ENCODE data around the gene PEX11G. TPM values are rescaled to one million over a fixed set of nuclear protein-coding genes. Genes with fewer than 3 reads are reported as not detected.

PEX11G gene
- total RNA-seq, 1 experiment from 2014 or later = 2.8 TPM

DNA sequence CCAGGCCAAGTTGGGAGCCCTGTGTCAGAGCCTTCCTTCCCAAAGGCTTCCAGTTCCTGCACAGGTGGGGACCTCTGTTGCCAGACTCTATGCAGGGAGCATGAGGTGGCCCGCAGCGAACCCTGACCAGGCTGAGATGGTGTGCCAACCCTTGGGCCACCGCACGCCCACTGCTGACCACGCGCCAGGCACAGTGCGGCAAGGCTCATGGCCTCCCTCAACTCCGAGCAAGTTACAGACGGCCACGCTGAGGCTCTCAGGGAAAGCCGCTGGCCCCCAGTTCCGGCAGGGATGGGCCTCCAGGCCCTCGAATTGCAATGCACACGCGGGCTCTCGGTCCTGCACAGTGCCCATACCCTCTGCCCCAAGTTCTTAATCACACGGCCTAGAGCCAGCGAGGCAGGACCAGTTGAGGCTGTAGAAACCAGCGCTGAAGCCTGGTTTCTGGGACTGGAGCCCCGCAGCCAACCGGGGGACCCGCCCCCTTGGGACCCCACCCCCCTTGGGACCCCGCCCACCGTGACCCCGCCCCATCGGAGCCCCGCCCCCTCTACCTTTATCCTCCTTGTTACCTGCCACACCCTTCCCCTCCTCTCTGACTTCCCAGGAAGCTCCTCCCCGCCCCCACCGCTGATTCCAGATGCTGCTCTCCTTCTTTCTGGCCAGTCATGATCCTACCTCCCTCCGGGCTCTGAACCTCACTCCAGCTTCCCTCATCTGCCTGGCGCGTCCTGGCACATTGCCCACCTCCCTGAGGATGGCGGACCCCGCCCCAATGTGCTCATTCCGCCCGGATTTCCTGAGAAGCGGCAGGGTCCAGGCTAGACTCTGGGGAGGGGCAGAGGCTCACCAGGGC lies 6.0 kb downstream of the PEX11G start:
- no peak overlapping the region for H3K27ac ChIP-seq (ENCODE audit: insufficient read length, low read depth, low read length)

More for the DNA sequence above, 6.0 kb downstream of the PEX11G start:
- H4K5ac ChIP-seq (ENCODE audit: insufficient read length, low read depth, low read length) = no peak overlapping the region
- H2BK20ac ChIP-seq (ENCODE audit: low read depth, low read length, poor library complexity, severe bottlenecking) = no peak overlapping the region
- H3K4ac ChIP-seq (ENCODE audit: low read depth, low read length) = no peak overlapping the region
- peak overlapping the region; percentile 85 for H3K14ac ChIP-seq (ENCODE audit: insufficient read depth, low read length)
- Mint-ChIP-seq H3K9me3 (no peaks in the 10 kb centered on the region), H3K27me3 (ENCODE audit: low read depth) (no peaks in the 10 kb centered on the region), H3K27ac (peak overlapping the region; percentile 94 to 97 (median 94); a peak in 6 of 7 replicates), H3K36me3 (ENCODE audit: insufficient read depth in 1 of 3, low read depth in 3 of 3) (no peaks in the 10 kb centered on the region), H3K4me3 (peak overlapping the region; percentile 63 to 77), H3K4me1 (peaks cover 14 to 24% of the 10 kb centered on the region in 2 experiments)
- no peak overlapping the region for H4K8ac ChIP-seq (replicated peaks; ENCODE audit: insufficient read length, low read depth, low read length)
- peak overlapping the region; percentile 9 for H3K9ac ChIP-seq (ENCODE audit: extremely low read depth, insufficient read length, low read length)
- peak overlapping the region; percentile 58 for H3K4me2 ChIP-seq (ENCODE audit: insufficient read depth, insufficient read length, low read length)
- H4K91ac ChIP-seq (ENCODE audit: insufficient read length, low read depth, low read length) = no peak overlapping the region
- no peaks in the 10 kb centered on the region for H3K79me1 ChIP-seq (ENCODE audit: insufficient read depth, low read depth, low read length, poor library complexity, severe bottlenecking)
- no peak overlapping the region for H2BK5ac ChIP-seq (ENCODE audit: insufficient read length, low read length)
- TF ChIP-seq, protein P1, sequence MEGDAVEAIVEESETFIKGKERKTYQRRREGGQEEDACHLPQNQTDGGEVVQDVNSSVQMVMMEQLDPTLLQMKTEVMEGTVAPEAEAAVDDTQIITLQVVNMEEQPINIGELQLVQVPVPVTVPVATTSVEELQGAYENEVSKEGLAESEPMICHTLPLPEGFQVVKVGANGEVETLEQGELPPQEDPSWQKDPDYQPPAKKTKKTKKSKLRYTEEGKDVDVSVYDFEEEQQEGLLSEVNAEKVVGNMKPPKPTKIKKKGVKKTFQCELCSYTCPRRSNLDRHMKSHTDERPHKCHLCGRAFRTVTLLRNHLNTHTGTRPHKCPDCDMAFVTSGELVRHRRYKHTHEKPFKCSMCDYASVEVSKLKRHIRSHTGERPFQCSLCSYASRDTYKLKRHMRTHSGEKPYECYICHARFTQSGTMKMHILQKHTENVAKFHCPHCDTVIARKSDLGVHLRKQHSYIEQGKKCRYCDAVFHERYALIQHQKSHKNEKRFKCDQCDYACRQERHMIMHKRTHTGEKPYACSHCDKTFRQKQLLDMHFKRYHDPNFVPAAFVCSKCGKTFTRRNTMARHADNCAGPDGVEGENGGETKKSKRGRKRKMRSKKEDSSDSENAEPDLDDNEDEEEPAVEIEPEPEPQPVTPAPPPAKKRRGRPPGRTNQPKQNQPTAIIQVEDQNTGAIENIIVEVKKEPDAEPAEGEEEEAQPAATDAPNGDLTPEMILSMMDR (conservative IDR thresholded peaks at IDR 0.05) = no peak
- peak; percentile 97 for DNase-seq
- peaks cover 4% of the 10 kb centered on the region for H3K23me2 ChIP-seq (ENCODE audit: insufficient read length, low read depth, low read length, poor library complexity, severe bottlenecking)
- no peaks in the 10 kb centered on the region for H3K9me3 ChIP-seq (ENCODE audit: control insufficient read depth, low read depth, low read length)
- no peak overlapping the region for H2AK5ac ChIP-seq (ENCODE audit: insufficient read length, low read length)
- no peak overlapping the region for H3K56ac ChIP-seq (ENCODE audit: insufficient read length, low read depth, low read length)
- H3K79me2 ChIP-seq (ENCODE audit: insufficient read depth, low read length) = no peaks in the 10 kb centered on the region
- no peak overlapping the region for H2BK12ac ChIP-seq (ENCODE audit: insufficient read length, low read depth, low read length)
- H3K27me3 ChIP-seq (ENCODE audit: insufficient read depth, low read length) = no peaks in the 10 kb centered on the region
- no peaks in the 10 kb centered on the region; the same call in 1 of the 2 replicates for H3K4me1 ChIP-seq (ENCODE audit: insufficient read depth, low read length)
- no peak overlapping the region for H3K23ac ChIP-seq (ENCODE audit: insufficient read length, low read depth, low read length)
- no peak overlapping the region for H3T11ph ChIP-seq (ENCODE audit: low read length)
- peak overlapping the region; percentile 56 for H3K18ac ChIP-seq (ENCODE audit: insufficient read length, low read depth, low read length)
- H2BK15ac ChIP-seq (ENCODE audit: low read depth, low read length) = no peak overlapping the region
- no peak overlapping the region for H2BK120ac ChIP-seq (ENCODE audit: low read depth, low read length, poor library complexity, severe bottlenecking)
- peak overlapping the region; percentile 18 for H2AFZ ChIP-seq (ENCODE audit: low read length)
- H4K20me1 ChIP-seq (ENCODE audit: control insufficient read depth, insufficient read depth, insufficient read length) = no peaks in the 10 kb centered on the region
- no CpG with 5 or more reads among the region's 37 CpGs for WGBS (ENCODE audit: extremely low coverage, insufficient read length, low lambda C conversion rate)

Measured in H9 (cell line).